Keratinocyte (primary cell): ENCODE measurements around the gene USP17L22. TPM values are rescaled to one million over a fixed set of nuclear protein-coding genes. Genes with fewer than 3 reads are reported as not detected.
"Not testable (repeated sequence)": the region's sequence is repeated elsewhere in the genome, so short reads cannot be mapped to it uniquely, and the experiment has no call there.

Source experiments
- DNase-seq: peaks from one replicate; pipeline ENCODE4 v3.0.0-alpha.2; 2011; ENCODE audit warnings: low read depth, missing footprints, low spot score
- FAIRE-seq: peaks from 2 replicates; lab custom pipeline; 2011; peaks lifted over from hg19 to GRCh38; lab: Jason Lieb, UNC
- H2AFZ ChIP-seq: 2 replicates; pipeline ENCODE4 v1.6.0; 2012; ENCODE audit warnings: low read length, control low read depth, inconsistent platforms; ENCODE audit not compliant: control insufficient read depth
- H3K27ac ChIP-seq: 2 replicates; pipeline ENCODE4 v1.5.1; 2011; ENCODE audit warnings: low read length; ENCODE audit not compliant: control insufficient read depth, insufficient read depth
- H3K27me3 ChIP-seq: 3 replicates; pipeline ENCODE4 v1.6.0; 2011; ENCODE audit warnings: low read length; ENCODE audit not compliant: control insufficient read depth, insufficient read depth; ENCODE audit errors: extremely low read depth
- H3K36me3 ChIP-seq, 2 experiments: 2 replicates in 1 of 2; 3 replicates in 1 of 2; pipeline ENCODE4 v1.5.1; 2011; ENCODE audit warnings: low read length in 2 of 2, mild to moderate bottlenecking in 1 of 2; ENCODE audit not compliant: control insufficient read depth in 2 of 2, insufficient read depth in 2 of 2; ENCODE audit errors: extremely low read depth in 1 of 2
- H3K4me1 ChIP-seq: 3 replicates; pipeline ENCODE4 v1.5.1; 2011; ENCODE audit warnings: low read length; ENCODE audit not compliant: control insufficient read depth, insufficient read depth; ENCODE audit errors: extremely low read depth
- H3K4me2 ChIP-seq: 3 replicates; pipeline ENCODE4 v1.6.0; 2011; ENCODE audit warnings: low read depth, low read length; ENCODE audit not compliant: control insufficient read depth, insufficient read depth; ENCODE audit errors: extremely low read depth
- H3K4me3 ChIP-seq, 3 experiments: fragments of 200-600 bp in 1 of 3; sonication (generic) in 1 of 3; 2 replicates in 2 of 3; 3 replicates in 1 of 3; pipeline ENCODE4 v1.5.1; 2011 to 2016; ENCODE audit warnings: low read length in 3 of 3, mild to moderate bottlenecking in 3 of 3, control low read depth in 2 of 3, inconsistent platforms in 1 of 3, low read depth in 1 of 3, mixed read lengths in 1 of 3, mixed run types in 1 of 3, moderate library complexity in 1 of 3; ENCODE audit not compliant: control insufficient read depth in 2 of 3, insufficient read depth in 2 of 3; ENCODE audit errors: extremely low read depth in 1 of 3
- H3K79me2 ChIP-seq: 2 replicates; pipeline ENCODE4 v1.6.0; 2012; ENCODE audit warnings: low read length; ENCODE audit not compliant: control insufficient read depth, insufficient read depth
- H3K9ac ChIP-seq: 3 replicates; pipeline ENCODE4 v1.6.0; 2011; ENCODE audit warnings: low read length; ENCODE audit not compliant: control insufficient read depth, insufficient read depth; ENCODE audit errors: extremely low read depth
- H3K9me1 ChIP-seq: 3 replicates; pipeline ENCODE4 v1.6.0; 2011; ENCODE audit warnings: low read length; ENCODE audit not compliant: control insufficient read depth, insufficient read depth; ENCODE audit errors: extremely low read depth
- H3K9me3 ChIP-seq: 2 replicates; pipeline ENCODE4 v1.5.1; 2012; ENCODE audit warnings: low read depth, low read length; ENCODE audit not compliant: control insufficient read depth
- H4K20me1 ChIP-seq: 3 replicates; pipeline ENCODE4 v1.6.0; 2011; ENCODE audit warnings: low read length; ENCODE audit not compliant: control insufficient read depth, insufficient read depth; ENCODE audit errors: extremely low read depth
- dilution Hi-C: fragments of 300-500 bp; cut with MboI; formaldehyde crosslinking; loops from one replicate; pipeline ENCODE4 v1.7.0; 2020; ENCODE audit warnings: low sequenced_read_pairs; ENCODE audit not compliant: extremely low pct_ligation_motif_present
- polyA minus RNA-seq, 3 experiments: library from RNA; depleted of rRNA, polyadenylated mRNA; stranded (reverse); fragments of >200 nt; gene quantifications; 1 replicate in 1 of 3; 2 replicates in 1 of 3; 3 replicates in 1 of 3; pipeline ENCODE4 v1.2.3, GENCODE V29; 2011
- polyA plus RNA-seq, 5 experiments: library from polyadenylated mRNA; depleted of rRNA in 3 of 5; stranded (reverse) in 3 of 5; stranded (forward) in 1 of 5; unstranded in 1 of 5; fragments of >200 nt; gene quantifications; 1 replicate in 1 of 5; 2 replicates in 3 of 5; 3 replicates in 1 of 5; pipeline versions ENCODE4 v1.2.1 to v1.2.3, GENCODE V29; 2011 to 2012; ENCODE audit warnings: missing spikeins in 2 of 5, low read depth in 1 of 5, low replicate concordance in 1 of 5

Gene USP17L22, protein sequence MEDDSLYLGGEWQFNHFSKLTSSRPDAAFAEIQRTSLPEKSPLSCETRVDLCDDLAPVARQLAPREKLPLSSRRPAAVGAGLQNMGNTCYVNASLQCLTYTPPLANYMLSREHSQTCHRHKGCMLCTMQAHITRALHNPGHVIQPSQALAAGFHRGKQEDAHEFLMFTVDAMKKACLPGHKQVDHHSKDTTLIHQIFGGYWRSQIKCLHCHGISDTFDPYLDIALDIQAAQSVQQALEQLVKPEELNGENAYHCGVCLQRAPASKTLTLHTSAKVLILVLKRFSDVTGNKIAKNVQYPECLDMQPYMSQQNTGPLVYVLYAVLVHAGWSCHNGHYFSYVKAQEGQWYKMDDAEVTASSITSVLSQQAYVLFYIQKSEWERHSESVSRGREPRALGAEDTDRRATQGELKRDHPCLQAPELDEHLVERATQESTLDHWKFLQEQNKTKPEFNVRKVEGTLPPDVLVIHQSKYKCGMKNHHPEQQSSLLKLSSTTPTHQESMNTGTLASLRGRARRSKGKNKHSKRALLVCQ
- polyA plus RNA-seq: not detected in 3 replicates
- polyA plus RNA-seq (2011; ENCODE audit: low read depth): not detected
- not detected in 2 replicates for polyA plus RNA-seq (2011; cell fraction: cytosol; rRNA removed)
- polyA plus RNA-seq (2011; cell fraction: nucleus; rRNA removed): not detected in 2 replicates
- not detected in 2 replicates for polyA plus RNA-seq (2012; ENCODE audit: low replicate concordance)
- polyA minus RNA-seq: not detected in 3 replicates
- polyA minus RNA-seq (2011; cell fraction: cytosol; rRNA and poly(A)+ RNA removed): not detected
- not detected in 2 replicates for polyA minus RNA-seq (2011; cell fraction: nucleus; rRNA and poly(A)+ RNA removed)

- H3K27me3 ChIP-seq, H3K4me3 ChIP-seq, H3K79me2 ChIP-seq, dilution Hi-C loops, H2AFZ ChIP-seq, H3K9ac ChIP-seq, H3K4me2 ChIP-seq, DNase-seq, H3K4me1 ChIP-seq, H4K20me1 ChIP-seq, H3K9me3 ChIP-seq, H3K9me1 ChIP-seq, H3K36me3 ChIP-seq, H3K27ac ChIP-seq, FAIRE-seq: not testable (repeated sequence)
Measured at GRCh38 chr4:9267319-9267718, at the start of gene USP17L22. TSS of gene USP17L22 (plus strand) at chr4:9267619. CDS start at chr4:9267619, 0 bp downstream.

DNA sequence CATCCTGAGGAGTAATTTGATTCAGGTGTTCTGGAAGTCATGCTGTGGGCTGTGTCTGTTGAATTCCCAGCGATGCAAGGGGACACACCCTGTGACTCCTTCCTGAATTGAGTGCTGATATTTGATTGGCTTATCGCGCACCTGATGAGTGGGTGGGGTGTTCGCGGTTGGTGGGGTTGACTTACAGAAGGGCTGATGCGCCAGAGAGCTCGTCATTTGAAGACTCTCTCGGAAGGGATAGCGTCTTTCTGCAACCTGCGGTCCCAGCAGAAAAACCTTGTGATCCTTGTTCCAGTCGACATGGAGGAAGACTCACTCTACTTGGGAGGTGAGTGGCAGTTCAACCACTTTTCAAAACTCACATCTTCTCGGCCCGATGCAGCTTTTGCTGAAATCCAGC lies 47.6 kb upstream of the USP17L22 start, which contains the start of gene USP17L12:
Gene USP17L12 (plus strand): TSS at position 301 of the 400 bp plus-strand sequence. CDS start 0 bp downstream, at position 301.
- DNase-seq: not testable (repeated sequence)

DNA sequence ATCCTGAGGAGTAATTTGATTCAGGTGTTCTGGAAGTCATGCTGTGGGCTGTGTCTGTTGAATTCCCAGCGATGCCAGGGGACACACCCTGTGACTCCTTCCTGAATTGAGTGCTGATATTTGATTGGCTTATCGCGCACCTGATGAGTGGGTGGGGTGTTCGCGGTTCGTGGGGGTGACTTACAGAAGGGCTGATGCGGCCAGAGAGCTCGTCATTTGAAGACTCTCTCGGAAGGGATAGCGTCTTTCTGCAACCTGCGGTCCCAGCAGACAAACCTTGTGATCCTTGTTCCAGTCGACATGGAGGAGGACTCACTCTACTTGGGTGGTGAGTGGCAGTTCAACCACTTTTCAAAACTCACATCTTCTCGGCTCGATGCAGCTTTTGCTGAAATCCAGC lies 42.8 kb upstream of the USP17L22 start, which contains the start of gene USP17L13:
Gene USP17L13 (plus strand): TSS at position 301 of the 400 bp plus-strand sequence. CDS start 0 bp downstream, at position 301.
- FAIRE-seq, H3K79me2 ChIP-seq, DNase-seq, H3K4me2 ChIP-seq, H3K4me3 ChIP-seq, dilution Hi-C loops, H3K36me3 ChIP-seq, H3K9ac ChIP-seq, H3K4me1 ChIP-seq, H3K27ac ChIP-seq, H4K20me1 ChIP-seq, H3K9me1 ChIP-seq, H3K9me3 ChIP-seq, H2AFZ ChIP-seq, H3K27me3 ChIP-seq: not testable (repeated sequence)

More for the DNA sequence above, 47.6 kb upstream of the USP17L22 start, which contains the start of gene USP17L12:
- H3K36me3 ChIP-seq, H3K27me3 ChIP-seq, H3K9me3 ChIP-seq, H3K4me1 ChIP-seq, H3K27ac ChIP-seq, H3K9ac ChIP-seq, H3K79me2 ChIP-seq, H3K4me2 ChIP-seq, H2AFZ ChIP-seq, H3K9me1 ChIP-seq, dilution Hi-C loops, H3K4me3 ChIP-seq, H4K20me1 ChIP-seq, FAIRE-seq: not testable (repeated sequence)

- H3K9me3 ChIP-seq, H2AFZ ChIP-seq, dilution Hi-C loops, H3K9ac ChIP-seq, H3K27me3 ChIP-seq, H3K4me1 ChIP-seq, H3K79me2 ChIP-seq, H4K20me1 ChIP-seq, H3K9me1 ChIP-seq, FAIRE-seq, H3K27ac ChIP-seq, H3K4me2 ChIP-seq, DNase-seq, H3K36me3 ChIP-seq, H3K4me3 ChIP-seq: not testable (repeated sequence)
Measured at GRCh38 chr4:9230249-9230648, 37.2 kb upstream of the USP17L22 start.
